ENCODE results near the gene MCOLN3.
"Not testable (repeated sequence)": the region's sequence is repeated elsewhere in the genome, so short reads cannot be mapped to it uniquely, and the experiment has no call there.

MCOLN3 gene

GRCh38 chr1:84991097-84991920, 57.0 kb downstream of the MCOLN3 start:
- no peak for DNase-seq (ENCODE audit: low read depth)

DNA sequence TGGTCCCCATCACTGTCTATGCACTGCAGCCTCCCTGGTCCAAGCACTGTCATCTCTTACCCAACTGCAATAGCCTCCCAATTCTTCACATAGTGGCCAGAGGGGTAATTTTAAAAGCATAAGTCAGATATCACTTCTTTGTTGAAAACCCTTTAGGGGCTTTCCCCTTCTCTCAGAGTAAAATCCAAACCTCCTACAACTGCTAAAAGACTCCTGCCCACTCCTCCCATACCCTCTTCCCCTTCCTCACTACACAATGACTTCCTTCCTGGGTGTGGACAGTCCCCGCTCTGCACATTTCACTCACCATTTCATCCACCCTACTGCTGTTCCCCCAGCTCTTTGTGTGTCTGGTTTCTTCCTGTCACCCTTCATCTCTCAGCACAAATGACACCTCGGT, 59.7 kb downstream of the MCOLN3 start:
- DNase-seq (ENCODE audit: low read depth), result no peak

DNA sequence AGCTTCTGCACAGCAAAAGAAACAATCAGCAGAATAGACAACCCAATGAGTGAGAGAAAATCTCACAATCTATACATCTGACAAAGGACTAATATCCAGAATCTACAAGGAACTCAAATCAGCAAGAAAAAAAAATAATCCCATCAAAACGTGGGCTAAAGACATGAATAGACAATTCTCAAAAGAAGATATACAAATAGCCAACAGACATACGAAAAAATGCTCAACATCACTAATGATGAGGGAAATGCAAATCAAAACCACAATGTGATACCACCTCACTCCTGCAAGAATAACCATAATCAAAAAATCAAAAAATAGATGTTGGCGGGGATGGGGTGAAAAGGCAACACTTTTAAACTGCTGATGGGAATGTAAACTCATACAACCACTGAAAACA, 61.7 kb downstream of the MCOLN3 start:
- not testable (repeated sequence) for DNase-seq (ENCODE audit: low read depth)

- DNase-seq (ENCODE audit: low read depth), result no peak
These were observed 62.9 kb downstream of the MCOLN3 start for GRCh38 chr1:84985365-84985764.

DNA sequence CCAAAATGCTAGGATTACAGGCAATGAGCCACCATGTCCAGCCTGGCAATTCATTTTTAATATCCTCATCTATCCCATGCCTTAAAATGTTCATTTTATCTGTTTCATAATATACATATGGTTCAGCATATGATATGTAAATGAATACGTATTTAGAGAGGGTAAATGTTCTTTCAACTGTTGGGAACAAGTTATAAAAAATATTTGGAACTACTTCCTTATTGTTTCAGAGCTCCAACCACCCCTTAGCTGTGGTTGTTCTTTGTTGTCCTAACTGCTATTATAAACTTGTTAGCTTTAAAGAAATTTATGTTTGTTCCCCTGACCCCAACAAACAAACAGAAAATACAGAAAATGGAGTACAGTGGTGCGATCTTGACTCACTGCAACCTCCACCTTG, 65.9 kb downstream of the MCOLN3 start:
- DNase-seq (ENCODE audit: low read depth), result no peak

GRCh38 chr1:84975035-84975434, 73.3 kb downstream of the MCOLN3 start:
- no peak for DNase-seq (ENCODE audit: low read depth)

- DNase-seq (ENCODE audit: low read depth), result no peak
These were observed 74.6 kb downstream of the MCOLN3 start for GRCh38 chr1:84973498-84974334.

GRCh38 chr1:84972377-84972987, 75.8 kb downstream of the MCOLN3 start:
- no peak for DNase-seq (ENCODE audit: low read depth)

- no peak for DNase-seq (ENCODE audit: low read depth)
These were observed 76.3 kb downstream of the MCOLN3 start for GRCh38 chr1:84971957-84972356.

DNA sequence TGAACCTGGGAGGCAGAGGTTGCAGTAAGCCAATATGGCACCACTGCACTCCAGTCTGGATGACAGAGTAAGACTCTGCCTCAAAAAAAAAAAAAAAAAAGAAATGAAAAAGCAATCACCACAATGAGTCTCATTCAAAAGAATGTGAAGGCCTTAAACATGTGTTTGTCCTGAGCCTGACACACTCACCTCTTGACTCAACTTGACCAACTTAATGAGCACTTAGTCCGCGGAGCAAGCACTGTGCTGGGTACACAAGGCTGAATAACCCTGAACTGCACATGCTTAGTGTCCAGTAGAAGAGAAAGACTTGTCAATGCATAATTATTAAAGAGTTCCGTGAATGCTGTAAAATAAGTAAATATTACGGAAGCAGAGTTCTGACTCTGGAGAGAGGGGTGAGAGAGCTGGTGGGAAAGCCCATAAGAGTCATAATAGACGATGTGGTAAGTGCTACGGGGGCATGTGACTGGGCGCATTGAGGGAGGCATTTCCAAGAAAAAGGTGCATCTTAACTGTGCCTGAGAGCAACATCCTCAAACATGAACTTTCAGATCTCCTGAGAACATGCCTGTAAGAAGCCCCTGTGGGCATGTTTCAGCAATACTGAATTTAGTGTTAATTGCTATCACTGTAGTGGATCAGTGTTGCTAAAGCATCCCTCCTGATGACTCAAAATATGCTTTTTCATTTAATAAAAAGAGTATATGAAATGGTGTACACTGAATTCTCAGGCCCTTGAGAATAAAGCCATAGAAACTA, 78.6 kb downstream of the MCOLN3 start:
- no peak for DNase-seq (ENCODE audit: low read depth)

- DNase-seq (ENCODE audit: low read depth), result no peak
These were observed 79.4 kb downstream of the MCOLN3 start for GRCh38 chr1:84968865-84969264.

DNA sequence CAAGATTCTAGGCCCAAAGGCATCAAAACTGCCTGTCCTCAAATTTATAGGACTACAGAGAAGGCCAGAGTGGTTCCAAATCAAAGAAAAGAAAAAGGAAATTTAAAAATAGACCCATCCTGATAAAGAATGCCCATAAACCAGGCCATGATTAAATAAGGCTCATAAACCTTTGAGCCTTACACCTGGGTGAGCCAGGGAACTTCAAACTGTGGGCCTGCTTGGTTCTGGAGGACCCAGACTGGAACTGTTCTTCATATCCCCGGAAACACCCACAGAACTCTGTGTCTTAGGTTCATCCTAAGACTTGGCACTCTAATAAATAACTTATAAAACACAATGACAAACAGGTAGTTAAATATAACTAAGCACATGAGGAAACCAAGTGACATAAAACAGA, 80.2 kb downstream of the MCOLN3 start:
- DNase-seq (ENCODE audit: low read depth), result no peak

All from T follicular helper cell (primary cell).